KOPT-K1 (cell line): Measurements from ENCODE around the gene CFAP65.

Source experiments
- H3K27ac ChIP-seq: fragments of 200-600 bp; sonication (generic); 2 replicates; pipeline ENCODE4 v1.5.1; 2016; ENCODE audit warnings: antibody characterized with exemption, mild to moderate bottlenecking, low read depth, low read length; ENCODE audit not compliant: poor library complexity, severe bottlenecking
- H3K36me3 ChIP-seq: fragments of 200-600 bp; sonication (generic); 2 replicates; pipeline ENCODE4 v1.5.1; 2017; ENCODE audit warnings: antibody characterized with exemption, mild to moderate bottlenecking, low read length, moderate library complexity; ENCODE audit not compliant: insufficient read depth
- H3K9me3 ChIP-seq: fragments of 200-600 bp; sonication (generic); 2 replicates; pipeline ENCODE4 v1.5.1; 2017; ENCODE audit warnings: antibody characterized with exemption, low read length, mild to moderate bottlenecking; ENCODE audit not compliant: insufficient read depth, poor library complexity, severe bottlenecking

Gene CFAP65

GRCh38 chr2:219018286-219018685 lies 23.0 kb downstream of the CFAP65 start:
- Histone ChIP-seq H3K27ac (no peak overlapping the region), H3K36me3 (no peaks in the 10 kb centered on the region), H3K9me3 (no peaks in the 10 kb centered on the region)

GRCh38 chr2:219017201-219017931 lies 23.9 kb downstream of the CFAP65 start:
- H3K27ac ChIP-seq = no peak overlapping the region
- H3K9me3 ChIP-seq = no peaks in the 10 kb centered on the region
- no peaks in the 10 kb centered on the region for H3K36me3 ChIP-seq

- H3K9me3 ChIP-seq = peaks cover 2% of the 10 kb centered on the region
- no peaks in the 10 kb centered on the region for H3K36me3 ChIP-seq
- no peak overlapping the region for H3K27ac ChIP-seq
Observed at GRCh38 chr2:219016721-219017120, 24.6 kb downstream of the CFAP65 start.

- H3K9me3 ChIP-seq = peaks cover 4% of the 10 kb centered on the region
- no peaks in the 10 kb centered on the region for H3K36me3 ChIP-seq
- H3K27ac ChIP-seq = no peak overlapping the region
Observed at GRCh38 chr2:219010873-219011272, 30.4 kb downstream of the CFAP65 start.

GRCh38 chr2:219010162-219010756 lies 31.1 kb downstream of the CFAP65 start:
- Histone ChIP-seq H3K9me3 (peaks cover 4% of the 10 kb centered on the region), H3K27ac (no peak overlapping the region), H3K36me3 (no peaks in the 10 kb centered on the region)

GRCh38 chr2:219009294-219009693 lies 32.0 kb downstream of the CFAP65 start:
- Histone ChIP-seq H3K27ac (no peak overlapping the region), H3K36me3 (no peaks in the 10 kb centered on the region), H3K9me3 (peaks cover 4% of the 10 kb centered on the region)

GRCh38 chr2:219003979-219004378 lies 37.3 kb downstream of the CFAP65 start:
- Histone ChIP-seq H3K36me3 (no peaks in the 10 kb centered on the region), H3K9me3 (no peaks in the 10 kb centered on the region), H3K27ac (no peak overlapping the region)

- H3K27ac ChIP-seq = no peak overlapping the region
- no peaks in the 10 kb centered on the region for H3K36me3 ChIP-seq
- no peaks in the 10 kb centered on the region for H3K9me3 ChIP-seq
Observed at GRCh38 chr2:219003267-219003634, 38.1 kb downstream of the CFAP65 start.

GRCh38 chr2:219002395-219003266 lies 38.7 kb downstream of the CFAP65 start:
- no peaks in the 10 kb centered on the region for H3K9me3 ChIP-seq
- H3K27ac ChIP-seq = no peak overlapping the region
- no peaks in the 10 kb centered on the region for H3K36me3 ChIP-seq

GRCh38 chr2:219001577-219002394 lies 39.5 kb downstream of the CFAP65 start:
- Histone ChIP-seq H3K36me3 (no peaks in the 10 kb centered on the region), H3K27ac (no peak overlapping the region), H3K9me3 (no peaks in the 10 kb centered on the region)

GRCh38 chr2:219001100-219001576 lies 40.2 kb downstream of the CFAP65 start:
- H3K9me3 ChIP-seq = no peaks in the 10 kb centered on the region
- H3K36me3 ChIP-seq = no peaks in the 10 kb centered on the region
- H3K27ac ChIP-seq = no peak overlapping the region

- no peaks in the 10 kb centered on the region for H3K36me3 ChIP-seq
- no peaks in the 10 kb centered on the region for H3K9me3 ChIP-seq
- no peak overlapping the region for H3K27ac ChIP-seq
Observed at GRCh38 chr2:219000569-219000960, 40.8 kb downstream of the CFAP65 start.

GRCh38 chr2:218999881-219000568 lies 41.3 kb downstream of the CFAP65 start:
- Histone ChIP-seq H3K27ac (no peak overlapping the region), H3K36me3 (no peaks in the 10 kb centered on the region), H3K9me3 (no peaks in the 10 kb centered on the region)
